Measurements from ENCODE around the gene COX8A.

The COX8A gene

DNA sequence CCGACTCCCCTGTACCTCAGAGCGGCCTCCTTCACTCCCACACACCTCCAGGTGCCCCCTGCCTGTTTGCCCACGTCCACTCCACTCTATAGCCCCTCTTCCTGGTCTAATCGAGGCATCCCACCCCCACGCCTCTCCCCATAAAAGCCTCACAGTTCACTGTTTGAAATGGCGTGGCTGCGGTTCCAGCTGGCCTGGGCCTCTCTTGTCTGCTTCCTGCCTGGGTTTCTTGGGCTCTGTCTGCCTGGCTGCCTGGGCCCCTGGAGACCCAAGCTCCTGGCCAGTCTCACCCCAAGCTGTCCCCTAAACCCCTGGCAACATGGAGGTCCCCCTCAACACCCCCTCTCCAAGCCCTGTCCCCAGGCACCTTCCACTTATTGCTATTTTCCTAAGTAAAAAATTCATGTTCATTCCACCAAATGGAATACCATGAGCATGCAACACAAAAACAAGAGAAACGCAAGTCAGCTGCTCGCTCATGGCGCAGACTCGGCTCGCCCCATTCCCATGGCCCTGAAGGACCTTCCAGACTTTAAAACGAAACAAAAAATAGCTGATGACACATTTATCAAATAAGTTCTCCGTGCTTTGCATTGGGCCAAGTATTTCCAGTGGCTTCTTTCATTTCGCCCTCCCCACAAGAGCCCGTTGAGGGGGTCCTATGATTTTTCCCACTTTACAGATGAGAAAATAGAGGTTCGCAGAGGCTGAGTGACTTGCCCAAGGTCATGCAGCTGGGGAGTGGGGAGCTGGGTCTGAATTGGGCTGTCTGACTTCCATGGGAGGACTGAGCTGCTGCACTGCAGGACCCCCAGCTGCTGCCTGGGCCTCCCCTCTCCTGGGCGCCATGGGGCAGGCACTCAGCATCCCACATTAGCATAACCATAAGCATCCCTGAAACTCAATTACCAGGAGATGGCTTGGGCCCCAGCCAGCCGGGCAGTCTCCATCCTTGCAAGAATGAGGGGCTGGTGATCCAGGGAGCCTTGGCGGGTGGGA, 49.6 kb downstream of the COX8A start:
- no peak for DNase-seq

DNA sequence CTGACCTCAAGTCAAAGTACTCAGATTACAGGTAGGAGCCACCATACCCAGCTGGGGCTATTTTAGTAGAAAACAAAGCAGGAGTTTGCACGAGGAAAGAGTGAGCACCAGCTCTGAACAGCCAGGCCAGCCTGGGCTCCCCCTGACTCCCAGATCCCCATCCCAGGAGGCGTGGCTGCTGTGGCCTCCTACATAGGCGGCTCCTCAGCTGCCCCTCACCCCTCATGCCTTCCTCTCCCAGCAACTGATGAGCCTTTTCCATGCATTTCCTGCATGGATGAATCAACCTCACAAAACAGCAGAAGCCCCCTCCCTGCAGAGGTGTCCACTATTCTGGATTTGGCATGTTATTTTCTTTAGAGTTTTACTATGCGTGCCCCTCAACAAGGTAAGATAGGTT, 50.8 kb downstream of the COX8A start:
- DNase-seq, result no peak
